Measurements from ENCODE around the gene NAV2.
"Not testable (repeated sequence)": the region's sequence is repeated elsewhere in the genome, so short reads cannot be mapped to it uniquely, and the experiment has no call there.

The NAV2 gene

DNA sequence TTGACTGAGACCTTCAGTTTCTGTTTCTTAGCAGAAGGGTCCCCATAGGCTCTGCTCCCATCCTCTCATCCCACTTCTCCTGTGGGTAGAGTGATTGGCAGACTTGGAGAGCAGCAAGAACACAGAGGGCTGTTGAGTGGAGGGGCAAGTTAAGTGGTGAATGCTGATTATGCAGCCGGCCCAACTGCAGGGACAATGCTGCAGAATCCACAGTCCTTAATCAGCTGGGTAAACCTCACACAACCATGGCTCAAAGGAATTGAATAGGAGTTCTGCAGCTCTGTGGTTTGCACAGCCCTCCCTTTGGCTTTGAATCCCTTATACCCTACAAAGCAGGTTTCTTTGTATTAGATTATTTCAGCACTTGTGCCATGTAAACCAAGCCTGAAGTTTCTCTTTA is 161.1 kb downstream of the NAV2 start:
- DNase-seq = peak; percentile 84 to 90

- DNase-seq = no peak
These were observed 161.6 kb downstream of the NAV2 start for GRCh38 chr11:19874266-19874665.

DNA sequence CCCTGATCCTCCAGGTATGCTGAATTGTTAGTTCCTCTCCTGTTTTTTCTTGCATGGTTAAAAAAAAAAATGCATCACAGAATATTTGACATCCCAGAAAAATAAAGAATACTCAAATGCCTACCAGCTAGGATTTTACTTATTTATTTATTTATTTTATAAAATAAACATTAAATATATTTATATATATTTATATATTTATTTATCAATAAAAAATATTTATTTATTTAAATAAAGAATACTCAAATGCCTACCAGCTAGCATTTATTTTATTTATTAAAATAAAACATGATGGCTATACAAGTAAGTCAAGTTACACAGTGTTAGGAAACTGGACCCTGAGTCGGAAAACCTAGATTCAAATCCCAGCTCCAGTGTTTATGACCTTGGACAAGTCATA is 164.1 kb downstream of the NAV2 start:
- no peak for DNase-seq

DNA sequence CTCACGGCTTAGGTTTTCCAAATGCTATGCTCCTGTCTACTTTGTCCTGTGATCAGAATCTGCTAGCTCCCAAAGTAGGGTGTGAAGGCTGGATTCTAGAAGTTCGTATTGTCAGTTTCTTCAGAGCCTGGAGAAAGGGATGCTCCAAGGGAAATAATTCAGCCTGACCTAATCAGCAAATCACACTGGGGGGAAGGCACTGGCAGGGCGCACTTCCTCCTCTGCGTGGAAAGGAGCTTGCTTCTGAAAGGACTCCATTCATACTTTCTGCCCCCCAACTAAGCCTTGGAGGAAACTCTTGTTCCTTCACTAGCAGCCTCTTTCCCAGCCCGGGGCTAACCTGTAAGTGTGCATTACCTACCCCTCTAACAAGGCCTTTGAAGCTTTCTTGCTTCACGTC is 165.9 kb downstream of the NAV2 start:
- no peak for DNase-seq

DNA sequence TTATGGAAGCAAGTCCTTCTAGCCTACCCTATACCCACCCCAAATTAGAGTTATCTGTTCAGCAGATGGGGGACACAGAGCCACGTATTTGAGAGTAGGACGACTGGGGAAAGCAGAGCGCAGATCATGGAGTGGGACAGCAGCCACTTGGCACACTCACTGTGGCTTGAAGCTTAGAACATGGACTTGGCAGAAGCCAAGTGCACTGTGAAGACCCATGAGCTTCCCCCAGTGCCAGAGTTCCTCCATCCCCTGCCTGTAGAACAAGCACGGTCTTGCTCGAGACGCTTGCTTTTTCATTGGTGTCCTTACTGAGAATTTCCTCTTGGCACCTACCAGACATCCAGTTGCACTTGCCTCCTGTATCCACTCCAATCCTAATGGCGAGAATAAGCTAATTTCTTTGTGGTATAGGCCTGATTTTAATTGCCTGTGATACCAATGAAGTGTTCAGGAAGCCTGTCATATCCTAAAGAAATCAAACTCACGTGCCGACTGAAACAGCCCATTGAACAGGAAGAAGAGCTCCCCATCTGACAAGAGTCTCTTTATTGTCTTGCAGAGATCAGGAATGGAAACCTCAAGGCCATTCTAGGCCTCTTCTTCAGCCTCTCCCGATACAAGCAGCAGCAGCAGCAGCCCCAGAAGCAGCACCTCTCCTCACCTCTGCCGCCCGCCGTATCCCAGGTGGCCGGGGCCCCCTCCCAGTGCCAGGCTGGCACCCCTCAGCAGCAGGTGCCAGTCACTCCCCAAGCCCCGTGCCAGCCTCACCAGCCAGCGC is 166.9 kb downstream of the NAV2 start:
- DNase-seq = no peak

- DNase-seq = no peak
These were observed 167.4 kb downstream of the NAV2 start for GRCh38 chr11:19880088-19880345.

DNA sequence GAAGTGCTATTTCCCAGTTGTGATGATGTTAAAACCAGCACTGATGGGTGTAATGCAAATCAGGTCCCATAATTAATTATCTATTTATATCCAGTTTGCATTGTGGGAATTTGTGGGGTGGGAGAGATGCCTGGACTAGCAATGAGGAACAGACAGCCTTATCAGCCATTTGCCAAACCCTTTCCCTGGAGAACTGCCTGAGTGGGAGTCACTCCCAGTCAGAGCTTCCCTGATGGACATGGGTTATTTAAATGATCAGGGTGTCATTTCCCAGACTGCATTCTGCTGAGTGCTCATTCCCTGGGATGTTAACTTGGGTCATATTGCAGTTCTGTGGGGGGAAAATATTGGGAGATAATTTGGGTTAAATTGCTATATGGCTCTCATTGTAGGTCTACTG is 168.5 kb downstream of the NAV2 start:
- DNase-seq = no peak

DNA sequence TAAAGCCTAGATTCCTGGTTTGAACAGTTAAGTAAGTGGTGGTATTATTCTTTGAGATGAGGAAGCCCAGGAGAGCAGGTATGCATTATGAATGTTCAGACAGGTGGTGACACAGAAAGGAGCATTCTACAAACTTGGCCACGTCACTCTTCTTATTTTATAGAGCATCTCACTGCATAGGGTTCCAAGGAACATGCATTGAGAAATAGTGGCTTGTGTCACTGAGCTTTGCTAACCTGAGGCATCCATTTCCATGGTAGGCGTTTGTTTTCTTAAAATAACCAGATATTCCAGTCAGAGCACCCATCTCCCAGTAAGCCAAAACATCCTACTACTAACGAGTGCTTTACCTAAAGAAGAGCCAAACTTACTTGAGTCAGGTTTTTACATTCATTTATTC is 169.7 kb downstream of the NAV2 start:
- DNase-seq = no peak

DNA sequence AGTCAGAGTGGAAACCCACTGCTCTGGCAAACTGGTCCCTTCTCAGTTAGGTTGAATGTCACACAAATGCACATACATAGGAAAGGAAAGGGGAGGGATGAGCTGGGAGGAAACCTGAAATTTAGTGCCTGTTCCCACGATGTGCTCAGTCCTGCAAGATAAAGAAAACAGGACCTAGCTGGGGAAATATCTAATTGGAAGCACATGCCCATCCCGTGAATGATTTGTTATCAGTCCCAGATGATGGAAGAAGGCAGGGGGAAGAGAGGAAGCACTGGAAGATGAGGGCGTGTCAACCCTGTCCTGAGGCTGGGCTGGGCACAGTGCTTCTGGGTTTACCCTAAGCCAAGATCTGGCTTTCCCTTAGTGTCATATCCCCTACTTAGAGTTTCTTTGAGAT is 173.9 kb downstream of the NAV2 start:
- DNase-seq = no peak

DNA sequence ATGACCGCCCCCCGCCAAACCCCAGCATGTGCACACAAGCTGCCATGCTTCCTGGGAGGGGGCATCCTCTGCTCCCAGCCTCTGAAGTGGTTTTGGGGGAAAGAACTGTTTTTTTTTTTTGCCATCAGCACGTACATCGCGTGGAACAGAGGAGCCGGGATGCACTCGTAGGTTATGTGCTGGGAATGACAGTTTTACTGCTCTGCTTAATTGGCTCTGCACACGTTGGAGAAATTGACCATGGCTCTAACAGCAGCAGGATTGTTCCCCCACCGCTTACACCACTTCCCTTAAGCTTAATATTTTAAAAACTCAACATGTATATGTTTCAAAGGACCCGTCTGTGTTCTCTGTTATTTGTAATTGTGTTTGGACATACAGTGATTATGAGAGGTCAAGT is 175.2 kb downstream of the NAV2 start:
- DNase-seq = no peak

DNA sequence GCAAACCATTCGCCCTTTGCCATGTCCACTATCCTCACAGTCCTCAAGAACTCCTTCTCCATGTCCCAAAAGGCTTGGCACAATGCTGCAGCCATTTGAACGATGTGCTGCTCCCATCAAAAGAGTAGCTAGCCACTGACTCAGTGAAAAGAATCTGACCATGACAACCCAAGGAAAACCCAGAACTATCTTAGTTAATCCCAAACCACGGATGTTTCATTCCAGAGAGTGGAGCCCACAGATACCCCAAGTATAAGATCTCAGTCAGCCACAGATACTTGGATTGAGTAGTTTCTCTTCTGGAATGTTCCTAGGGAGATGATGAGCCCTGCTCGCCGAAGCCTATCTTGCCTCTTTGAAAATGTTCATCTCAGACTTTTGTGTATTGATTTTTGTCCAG is 176.9 kb downstream of the NAV2 start:
- no peak for DNase-seq

- DNase-seq = no peak
These were observed 177.7 kb downstream of the NAV2 start for GRCh38 chr11:19890308-19890707.

DNA sequence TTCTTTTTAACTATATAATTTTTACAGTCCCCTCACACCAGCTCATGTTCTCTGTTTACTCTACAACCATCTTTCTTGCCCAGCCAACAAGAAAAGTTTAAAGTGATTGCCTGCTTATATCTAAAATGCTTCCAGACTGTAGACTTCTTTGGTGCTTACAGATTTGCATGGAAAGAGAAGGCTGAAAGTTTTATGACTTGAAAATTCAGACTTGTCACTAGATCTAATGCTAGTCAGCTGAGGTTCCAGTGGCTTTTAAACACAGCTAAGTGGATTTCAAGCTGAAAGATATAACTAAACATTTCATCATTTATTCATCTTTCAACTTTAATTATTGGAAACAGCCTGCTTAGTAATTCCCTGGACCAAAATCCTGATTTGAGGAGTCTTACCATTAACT is 178.4 kb downstream of the NAV2 start:
- no peak for DNase-seq

- DNase-seq = no peak
These were observed 179.8 kb downstream of the NAV2 start for GRCh38 chr11:19892387-19892786.

GRCh38 chr11:19892876-19893275 is 180.2 kb downstream of the NAV2 start:
- DNase-seq = no peak

DNA sequence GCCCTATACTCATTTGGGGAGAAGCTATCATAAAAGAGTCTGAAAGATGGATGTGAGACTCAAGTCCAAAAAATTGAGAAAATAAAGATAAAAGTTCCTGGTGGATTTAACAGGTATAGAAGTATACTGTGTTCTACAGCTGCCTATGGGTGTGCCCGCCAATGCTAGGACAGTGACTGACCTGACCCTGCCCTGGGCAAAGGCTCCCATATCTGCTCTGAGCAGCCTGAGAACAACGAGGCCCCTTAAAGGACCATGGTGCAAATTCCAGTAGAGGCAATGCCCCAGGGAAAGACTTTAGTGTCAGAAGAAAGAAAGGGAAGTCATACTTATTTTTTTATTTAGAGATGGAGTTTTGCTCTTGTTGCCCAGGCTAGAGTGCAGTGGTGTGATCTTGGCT is 181.8 kb downstream of the NAV2 start:
- DNase-seq = no peak

GRCh38 chr11:19895037-19895436 is 182.4 kb downstream of the NAV2 start:
- DNase-seq = not testable (repeated sequence)

- no peak for DNase-seq
These were observed 183.1 kb downstream of the NAV2 start for GRCh38 chr11:19895776-19896175.

GRCh38 chr11:19903620-19904069 is 191.0 kb downstream of the NAV2 start:
- DNase-seq = peak; percentile 58 to 78

DNA sequence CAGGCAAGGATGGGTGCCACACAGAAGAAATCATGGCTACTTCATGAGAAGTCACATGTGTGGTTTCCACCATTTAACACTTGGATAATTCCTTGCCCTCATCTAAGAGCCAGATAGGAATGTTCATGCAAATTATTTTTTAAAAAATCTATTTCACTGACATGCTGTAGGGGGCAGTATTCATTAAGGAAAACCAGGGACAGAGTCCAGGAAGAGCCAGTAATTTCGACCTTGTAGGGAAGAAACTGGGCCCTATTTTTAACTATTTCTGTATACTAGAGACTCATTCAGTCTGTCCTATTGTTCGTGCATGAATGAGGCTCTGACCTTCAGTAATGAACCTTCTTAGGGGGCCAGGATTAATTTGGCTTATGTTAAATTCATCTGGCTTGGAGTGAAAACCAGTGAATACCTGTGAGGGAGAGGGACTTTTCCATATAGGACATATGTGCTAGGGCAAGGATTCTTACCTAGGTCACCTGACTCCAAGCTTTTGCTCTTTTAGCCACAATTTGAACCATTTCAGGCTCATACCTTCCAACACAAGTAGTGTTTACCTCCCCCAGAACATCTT is 192.7 kb downstream of the NAV2 start:
- no peak for DNase-seq

GRCh38 chr11:19906126-19906525 is 193.5 kb downstream of the NAV2 start:
- no peak for DNase-seq

DNA sequence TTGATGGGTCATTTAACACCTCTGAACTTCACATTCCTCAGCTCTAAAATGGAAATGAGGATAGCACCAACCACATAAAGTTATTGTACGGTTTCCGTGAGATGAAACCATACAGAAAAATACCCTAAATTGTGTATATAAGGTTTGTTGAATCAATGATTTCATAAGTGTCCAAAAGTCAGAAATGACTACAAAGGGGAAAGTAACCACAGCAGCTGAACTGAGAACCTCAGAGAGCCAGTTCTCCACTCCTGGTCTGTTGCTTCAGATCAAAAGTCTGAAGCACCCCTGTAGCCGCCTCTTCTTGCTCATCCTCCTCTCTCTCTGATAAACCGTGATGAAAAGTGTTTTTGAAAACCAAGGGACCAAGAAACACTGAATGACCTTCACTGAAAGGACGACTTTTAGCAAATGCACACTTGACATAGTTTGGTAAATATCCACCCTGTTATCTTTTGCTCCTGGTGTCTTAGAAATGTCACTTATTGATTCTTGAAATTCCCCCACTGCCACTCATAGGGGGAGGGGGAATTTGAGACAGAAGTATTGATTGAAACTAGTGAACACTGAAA is 194.5 kb downstream of the NAV2 start:
- no peak for DNase-seq

DNA sequence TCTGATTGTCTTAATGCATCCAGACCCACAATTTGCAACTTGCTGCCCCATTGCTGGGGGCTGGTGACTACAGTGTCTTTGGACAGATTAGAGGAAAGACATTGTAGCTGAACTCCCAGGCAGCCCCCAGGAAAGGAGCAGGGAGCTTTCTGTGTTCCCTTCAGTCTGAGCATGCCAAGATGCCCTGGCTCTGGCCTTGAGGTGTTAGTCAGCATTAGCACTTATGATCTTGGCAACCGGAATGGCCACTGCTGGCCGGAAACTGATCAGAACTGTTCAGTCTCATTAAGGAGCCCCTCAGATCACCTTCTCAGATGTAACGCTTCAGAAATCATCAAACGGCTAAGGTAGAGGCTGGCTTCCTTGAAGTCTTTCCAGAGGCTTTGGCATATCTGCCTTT is 195.2 kb downstream of the NAV2 start:
- no peak for DNase-seq

DNA sequence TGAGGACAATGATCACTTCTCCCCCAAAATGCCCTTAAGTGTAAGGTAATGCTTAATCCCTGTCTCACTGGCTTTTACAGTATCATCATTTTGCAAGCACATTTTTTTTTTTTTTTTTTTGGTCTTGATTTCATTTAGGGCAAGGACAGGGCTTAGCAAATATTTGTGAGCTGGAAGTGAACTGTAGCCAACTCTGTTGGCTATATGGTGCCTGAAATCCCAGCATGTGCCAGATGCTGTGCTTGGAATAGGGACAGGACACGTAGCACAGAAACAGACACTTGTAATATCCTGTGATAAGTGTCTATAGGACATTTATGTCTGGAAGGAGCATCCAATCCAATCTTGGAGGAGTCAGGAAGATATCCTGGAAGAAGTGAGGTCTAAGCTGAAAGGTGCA is 198.3 kb downstream of the NAV2 start:
- no peak for DNase-seq

Data from NCI-H187 (cell line).